HG02571 (cell line): Measurements from ENCODE around the gene TAF10.
A peak's percentile ranks its signal among the peaks of the same experiment; 100 is the strongest.

Source experiments
- ATAC-seq: cut with Tn5 transposase; IDR thresholded peaks from one replicate; pipeline ENCODE4 v1.9.1; 2021; ENCODE audit warnings: mild to moderate bottlenecking, moderate library complexity; ENCODE audit not compliant: unreplicated experiment

Gene TAF10

GRCh38 chr11:6612213-6613041, at the start of gene TAF10:
TAF10 (minus strand) TSS chr11:6612216; CDS start chr11:6612189, 27 bp downstream.
- ATAC-seq: peak; percentile 86

DNA sequence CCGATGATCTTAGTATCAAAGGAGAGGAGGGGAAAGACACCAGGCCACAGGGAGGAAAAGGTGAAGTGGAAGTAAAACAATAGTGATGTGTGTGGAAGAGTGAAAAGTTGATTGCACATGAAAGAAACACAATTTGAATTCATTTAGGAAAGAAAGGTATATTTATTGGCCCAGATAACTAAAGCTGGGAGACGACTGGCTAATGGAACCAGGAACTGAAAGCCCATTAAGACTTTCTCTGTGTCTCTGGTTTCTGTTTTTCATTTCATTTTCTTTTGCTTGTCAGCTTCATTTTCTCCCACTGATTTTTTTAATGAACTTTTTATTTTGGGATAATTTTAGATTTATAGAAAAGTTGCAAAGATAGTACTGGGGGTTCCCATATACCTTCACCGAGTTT, 48.7 kb upstream of the TAF10 start:
- no peak for ATAC-seq

DNA sequence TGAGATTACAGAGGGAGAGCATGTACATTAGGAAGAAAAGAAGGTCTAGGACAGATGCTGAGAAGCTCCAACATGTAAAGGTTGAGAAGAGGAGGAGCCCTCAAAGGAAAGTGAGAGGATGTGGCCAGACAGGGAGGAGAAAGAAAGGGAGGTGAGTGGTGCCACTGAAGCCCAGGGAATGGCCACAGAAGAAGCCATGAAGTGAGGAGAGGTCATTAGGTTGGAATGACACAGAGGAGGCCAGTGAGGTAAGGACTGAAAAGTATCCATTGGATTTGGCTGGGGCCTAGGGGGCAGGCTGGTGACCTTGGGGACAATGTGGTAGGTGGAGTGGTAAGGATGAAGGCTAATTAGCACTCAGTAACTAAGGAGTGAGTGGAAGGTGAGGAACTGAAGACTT, 46.6 kb upstream of the TAF10 start:
- no peak for ATAC-seq

DNA sequence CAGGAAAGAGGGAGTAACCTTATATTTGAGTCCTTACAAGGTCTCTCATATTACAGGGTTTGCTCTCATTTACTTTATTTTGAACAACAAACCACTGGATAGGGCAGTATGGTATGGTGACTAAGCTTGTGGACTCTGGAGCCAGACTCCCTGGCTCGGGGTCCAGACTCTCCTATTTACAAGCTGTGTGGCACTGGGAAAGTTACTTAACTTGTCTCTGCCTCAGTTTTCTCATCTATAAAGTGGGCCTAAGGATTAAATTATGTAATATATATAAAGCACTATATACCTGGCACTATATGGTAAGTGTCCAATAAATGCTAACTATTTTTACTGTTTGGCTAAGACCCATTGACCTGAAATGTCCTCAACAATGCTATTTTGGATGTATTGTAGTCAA, 45.3 kb upstream of the TAF10 start:
- ATAC-seq: no peak

DNA sequence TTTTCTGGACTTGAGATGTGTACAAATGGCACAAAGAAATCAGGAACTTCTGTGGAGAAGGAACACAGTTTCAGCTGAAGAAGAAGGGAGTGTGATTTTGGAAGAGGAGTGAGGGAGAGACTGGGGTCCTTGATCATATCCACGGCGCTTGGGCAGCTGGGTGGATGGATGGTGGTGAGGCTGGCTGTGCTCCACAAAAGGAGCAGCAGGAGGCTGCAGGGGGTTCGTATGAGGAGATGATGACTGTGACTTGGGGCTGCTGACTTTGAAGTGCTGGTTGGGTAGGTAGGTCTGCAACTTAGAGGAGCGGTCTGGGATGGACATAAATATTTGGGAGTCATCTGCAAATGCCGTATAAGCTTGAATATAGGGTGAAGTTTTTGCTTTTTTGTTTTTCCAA, 44.9 kb upstream of the TAF10 start:
- ATAC-seq: no peak

- no peak for ATAC-seq
Observed at GRCh38 chr11:6656584-6656915, 44.5 kb upstream of the TAF10 start.

GRCh38 chr11:6655790-6656583, 44.0 kb upstream of the TAF10 start, which contains the start of gene DCHS1:
DCHS1 (minus strand) TSS chr11:6655809; CDS start chr11:6641613, 14,196 bp downstream.
- ATAC-seq: no peak

- no peak for ATAC-seq
Observed at GRCh38 chr11:6655020-6655789, 43.2 kb upstream of the TAF10 start.

DNA sequence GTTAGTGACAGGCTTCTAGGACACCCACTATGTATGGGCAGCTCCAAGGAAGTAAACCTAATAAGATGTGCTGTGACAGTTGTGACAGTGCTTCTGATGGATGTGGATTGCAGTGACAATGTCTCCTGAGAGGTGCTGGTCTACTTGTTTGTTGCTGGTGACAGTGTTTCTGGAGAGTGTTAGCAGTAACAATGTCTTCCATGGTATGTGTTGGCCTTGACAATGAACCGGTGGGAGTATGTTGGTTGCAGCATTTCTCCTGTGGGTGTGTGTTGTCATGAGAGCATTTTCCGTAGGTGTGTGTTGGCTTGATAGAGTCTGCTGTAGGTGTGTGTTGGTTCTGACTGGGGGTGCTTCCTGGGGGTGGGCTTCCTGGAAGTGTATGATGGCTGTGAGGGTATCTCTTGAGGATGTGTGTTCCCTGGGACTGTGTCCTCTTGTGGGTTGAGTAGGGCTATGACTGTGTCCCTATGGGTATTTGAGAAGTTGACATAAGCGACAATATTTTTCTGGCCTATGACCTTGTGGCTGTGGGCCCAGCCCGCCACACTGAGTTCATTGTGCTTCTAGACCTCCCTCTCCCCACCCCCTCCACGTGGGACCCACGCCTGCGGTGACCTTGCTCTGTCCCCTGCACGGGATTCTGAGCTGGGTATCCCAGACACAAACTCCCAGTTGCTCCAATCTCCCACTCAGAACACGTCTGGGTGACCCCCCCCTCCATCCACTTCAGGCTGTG, 42.4 kb upstream of the TAF10 start:
- no peak for ATAC-seq

DNA sequence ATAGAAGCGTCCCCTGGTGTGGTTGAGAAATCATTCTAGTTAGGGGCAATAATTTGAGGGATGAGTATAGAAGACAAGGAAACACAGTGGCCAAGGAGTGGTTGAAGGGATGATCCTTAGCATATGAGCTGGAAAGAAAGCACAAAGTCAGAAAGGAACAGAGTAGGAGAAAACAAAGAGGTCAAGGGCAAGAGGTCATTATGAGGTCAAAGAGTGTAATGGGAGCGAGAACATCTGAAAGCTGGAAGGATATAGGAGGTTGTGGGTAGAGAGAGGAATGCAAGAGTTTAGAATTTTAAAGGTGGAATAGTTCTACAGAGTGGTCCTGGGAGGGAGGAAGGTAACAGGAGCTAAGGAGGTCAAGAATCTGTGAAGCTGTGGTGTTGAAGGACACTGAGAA, 41.6 kb upstream of the TAF10 start:
- ATAC-seq: no peak

DNA sequence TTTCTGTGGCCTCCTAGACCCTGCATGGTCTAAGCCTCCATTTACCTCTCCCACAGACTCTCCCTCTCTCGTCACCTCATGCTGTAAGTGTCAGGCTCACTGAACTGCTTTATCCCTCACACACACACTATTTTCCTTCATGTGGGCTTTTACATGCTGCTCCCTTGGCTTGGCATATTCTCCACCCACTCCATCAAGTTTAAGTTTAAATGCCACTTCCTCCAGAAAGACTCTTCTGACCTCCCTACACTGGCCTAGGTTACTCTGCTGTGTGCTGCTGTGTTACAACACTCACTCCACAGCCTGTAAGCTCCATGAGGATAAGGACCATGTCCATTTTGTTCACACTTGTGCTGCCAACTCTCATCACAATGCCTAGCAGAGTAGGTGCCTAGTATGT, 41.1 kb upstream of the TAF10 start:
- no peak for ATAC-seq

GRCh38 chr11:6652182-6652581, 40.2 kb upstream of the TAF10 start:
- ATAC-seq: no peak

DNA sequence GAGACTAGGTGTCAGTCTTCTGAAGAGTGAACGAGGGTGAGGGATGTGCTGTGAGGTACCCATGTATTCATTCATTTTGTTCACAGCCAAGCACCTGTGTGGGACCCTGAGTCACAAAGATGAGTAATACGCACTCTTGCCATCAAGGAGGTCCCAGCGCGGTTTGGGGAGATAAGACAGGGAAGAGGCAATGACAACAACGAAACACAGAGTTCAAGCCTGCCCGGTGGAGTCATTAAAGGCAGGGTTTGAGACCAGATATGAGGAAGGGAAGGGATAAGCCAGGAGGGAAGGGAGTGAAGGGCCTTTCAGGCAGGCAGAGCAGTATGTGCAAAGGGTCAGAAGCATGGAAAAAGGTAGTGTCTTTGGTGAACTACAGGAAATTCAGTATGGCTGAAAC, 39.0 kb upstream of the TAF10 start:
- no peak for ATAC-seq

- no peak for ATAC-seq
Observed at GRCh38 chr11:6650104-6650503, 38.1 kb upstream of the TAF10 start.

DNA sequence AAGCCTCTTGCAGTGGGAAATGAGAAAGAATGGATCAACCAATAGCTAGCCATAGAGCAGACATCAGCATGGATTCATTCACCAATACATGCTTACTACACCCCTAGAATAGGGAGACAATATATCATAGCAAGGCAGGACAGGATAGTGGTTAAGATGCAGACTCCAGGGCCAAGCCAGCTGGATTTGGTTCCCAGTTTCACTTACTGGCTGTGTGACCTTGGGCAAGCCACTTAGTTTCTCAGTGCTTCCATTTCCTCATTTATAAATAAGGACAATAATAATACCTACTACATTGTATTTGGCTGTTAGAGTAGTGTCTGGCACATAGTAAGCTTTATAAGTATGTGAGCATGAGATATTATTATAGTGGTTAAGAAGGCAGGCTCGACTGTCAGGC, 36.5 kb upstream of the TAF10 start:
- ATAC-seq: no peak

GRCh38 chr11:6647836-6648235, 35.8 kb upstream of the TAF10 start:
- ATAC-seq: no peak

DNA sequence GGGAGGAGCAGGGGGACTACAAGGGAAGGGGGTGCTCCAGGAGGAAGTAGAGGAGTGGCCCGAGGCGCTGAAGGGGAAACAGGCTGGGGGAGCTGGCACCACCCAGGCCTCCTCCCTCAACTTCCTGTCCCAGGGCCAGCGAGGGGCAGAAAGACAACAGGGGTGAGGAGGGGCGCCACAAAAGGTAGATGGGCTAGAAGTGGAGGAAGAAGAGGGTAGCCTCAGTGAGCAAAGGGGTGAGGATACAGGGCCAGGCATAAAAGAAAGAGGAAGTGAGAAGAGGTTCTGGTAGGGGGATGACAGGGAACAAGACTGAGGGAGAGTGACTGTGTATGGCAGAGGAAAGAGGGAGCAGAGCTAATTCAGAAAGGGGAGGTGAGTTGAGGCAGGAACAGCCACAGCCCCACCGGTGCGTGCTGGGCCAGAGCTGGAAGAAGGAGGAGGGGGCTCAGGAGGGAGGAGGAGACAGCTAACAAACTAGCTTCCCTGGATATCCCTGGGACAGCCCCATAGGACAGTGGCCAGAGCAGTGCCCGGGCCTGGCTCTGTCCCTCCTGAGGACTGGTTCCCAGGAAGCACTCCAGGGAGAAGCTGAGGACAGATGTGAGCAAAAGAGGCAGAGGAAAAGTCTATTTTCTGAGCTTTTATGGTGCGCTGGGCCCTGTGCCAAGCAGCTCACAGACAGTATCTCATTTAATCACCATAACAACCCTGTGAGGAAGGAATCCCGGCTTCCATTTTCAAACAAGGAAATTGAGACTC, 35.1 kb upstream of the TAF10 start:
- peak; percentile 86 for ATAC-seq

- ATAC-seq: no peak
Observed at GRCh38 chr11:6646576-6646917, 34.5 kb upstream of the TAF10 start.

GRCh38 chr11:6646071-6646470, 34.1 kb upstream of the TAF10 start:
- no peak for ATAC-seq

- no peak for ATAC-seq
Observed at GRCh38 chr11:6642957-6643356, 30.9 kb upstream of the TAF10 start.
